ENCODE data around the gene SMCR8. TPM values are rescaled to one million over a fixed set of nuclear protein-coding genes. Genes with fewer than 3 reads are reported as not detected.

Gene SMCR8
- total and polyA plus RNA-seq, 2 of the 13 experiments (the other 11 are each of a cell fraction or from before 2014, with no cell fraction given): 7.6 to 11.8 TPM

GRCh38 chr17:18363101-18364049 is 48.3 kb downstream of the SMCR8 start, which contains the start of gene SHMT1 (continued):
- TF ChIP-seq ZUFSP (CRISPR knock-in tag; IDR thresholded peaks at IDR 0.05; ENCODE audit: borderline replicate concordance) (no peak), HNRNPLL (IDR thresholded peaks at IDR 0.05; ENCODE audit: low read depth, low read length, poor library complexity, severe bottlenecking) (peak; percentile 98), ONECUT2 (CRISPR knock-in tag; IDR thresholded peaks at IDR 0.05) (no peak), GATA4 (IDR thresholded peaks at IDR 0.05; ENCODE audit: borderline replicate concordance, low read depth) (0 out of 2 replicates have a peak, but pooled peaks have one; percentile 7), IRX3 (CRISPR knock-in tag; IDR thresholded peaks at IDR 0.05; ENCODE audit: borderline replicate concordance, low read depth) (0 out of 2 replicates have a peak, but pooled peaks have one; percentile 41), HIC2 (CRISPR knock-in tag; IDR thresholded peaks at IDR 0.05; ENCODE audit: low read depth) (no peak), ZHX1 (CRISPR knock-in tag; IDR thresholded peaks at IDR 0.05; ENCODE audit: low read depth) (no peak; the same call in 1 of the 2 replicates), PPARG (CRISPR knock-in tag; conservative IDR thresholded peaks at IDR 0.05) (no peak; the same call in 1 of the 2 replicates), KDM6A (CRISPR knock-in tag; IDR thresholded peaks at IDR 0.05; ENCODE audit: low read depth) (no peak), AKNA (CRISPR knock-in tag; IDR thresholded peaks at IDR 0.05; ENCODE audit: borderline replicate concordance) (no peak), ZNF781 (CRISPR knock-in tag; IDR thresholded peaks at IDR 0.05; ENCODE audit: borderline replicate concordance, not compliant biosample characterization) (no peak), ZNF710 (CRISPR knock-in tag; IDR thresholded peaks at IDR 0.05; ENCODE audit: borderline replicate concordance) (no peak), CBFB (CRISPR knock-in tag; IDR thresholded peaks at IDR 0.05) (peak; percentile 50; the same call in 1 of the 2 replicates)
